HG03521 (cell line): ENCODE data around the gene EXOC3.
A peak's percentile ranks its signal among the peaks of the same experiment; 100 is the strongest.

Source experiments
- ATAC-seq: cut with Tn5 transposase; IDR thresholded peaks from one replicate; pipeline ENCODE4 v1.9.1; 2021; ENCODE audit warnings: mild to moderate bottlenecking, moderate library complexity; ENCODE audit not compliant: unreplicated experiment

The EXOC3 gene

GRCh38 chr5:424301-425110 is 18.5 kb upstream of the EXOC3 start:
- peak; percentile 77 for ATAC-seq

GRCh38 chr5:425714-426113 is 17.3 kb upstream of the EXOC3 start:
- no peak for ATAC-seq

GRCh38 chr5:426392-426976 is 16.5 kb upstream of the EXOC3 start:
- no peak for ATAC-seq

- ATAC-seq = no peak
These were observed 15.4 kb upstream of the EXOC3 start for GRCh38 chr5:427415-428087.

- ATAC-seq = no peak
These were observed 14.8 kb upstream of the EXOC3 start for GRCh38 chr5:428219-428618.

GRCh38 chr5:428754-429452 is 14.1 kb upstream of the EXOC3 start:
- ATAC-seq = no peak

- no peak for ATAC-seq
These were observed 13.4 kb upstream of the EXOC3 start for GRCh38 chr5:429453-430188.

GRCh38 chr5:430214-430925 is 12.6 kb upstream of the EXOC3 start:
- ATAC-seq = no peak

GRCh38 chr5:431001-431710 is 11.8 kb upstream of the EXOC3 start:
- peak; percentile 76 for ATAC-seq

GRCh38 chr5:431711-432050 is 11.3 kb upstream of the EXOC3 start:
- ATAC-seq = no peak

- no peak for ATAC-seq
These were observed 10.6 kb upstream of the EXOC3 start for GRCh38 chr5:432201-432927.

- no peak for ATAC-seq
These were observed 9.8 kb upstream of the EXOC3 start for GRCh38 chr5:432928-433791.

GRCh38 chr5:433836-434235 is 9.1 kb upstream of the EXOC3 start:
- no peak for ATAC-seq

- no peak for ATAC-seq
These were observed 8.4 kb upstream of the EXOC3 start for GRCh38 chr5:434443-435146.

- ATAC-seq = no peak
These were observed 7.7 kb upstream of the EXOC3 start for GRCh38 chr5:435156-435790.

GRCh38 chr5:435961-436640 is 6.9 kb upstream of the EXOC3 start:
- ATAC-seq = no peak

- no peak for ATAC-seq
These were observed 6.4 kb upstream of the EXOC3 start for GRCh38 chr5:436641-436975.
